Neural crest cell (in vitro differentiated cells): Measurements from ENCODE around the gene MTMR12. TPM values are rescaled to one million over a fixed set of nuclear protein-coding genes. Genes with fewer than 3 reads are reported as not detected.

Experiments
- DNase-seq: peaks from one replicate; pipeline ENCODE4 v3.0.0; 2021; ENCODE audit warnings: low read depth, mixed read lengths, low spot score
- H3K27ac Mint-ChIP-seq: one replicate; pipeline ENCODE4 v1.8.0; 2021; ENCODE audit warnings: mild to moderate bottlenecking, mixed read lengths; ENCODE audit not compliant: unreplicated experiment
- H3K27me3 Mint-ChIP-seq: 2 replicates; pipeline ENCODE4 v1.8.0; 2021; ENCODE audit warnings: low read depth, mild to moderate bottlenecking, mixed read lengths
- H3K36me3 Mint-ChIP-seq: 2 replicates; pipeline ENCODE4 v1.8.0; 2021; ENCODE audit warnings: low read depth, mild to moderate bottlenecking, mixed read lengths
- H3K4me1 Mint-ChIP-seq: 2 replicates; pipeline ENCODE4 v1.8.0; 2021; ENCODE audit warnings: mixed read lengths
- H3K4me3 Mint-ChIP-seq: one replicate; pipeline ENCODE4 v1.8.0; 2021; ENCODE audit warnings: mild to moderate bottlenecking, mixed read lengths
- H3K9me3 Mint-ChIP-seq: 2 replicates; pipeline ENCODE4 v1.8.0; 2021; ENCODE audit warnings: mixed read lengths
- CTCF ChIP-seq: fragments of 200-600 bp; sonication (generic); conservative IDR thresholded peaks from 2 replicates; pipeline ENCODE4 v1.5.0; 2021; ENCODE audit warnings: antibody characterized with exemption, mild to moderate bottlenecking
- total RNA-seq: library from RNA; stranded (reverse); gene quantifications from 2 replicates; pipeline ENCODE4 v1.2.1, GENCODE V29; 2021

MTMR12 gene
- total RNA-seq, 1 donor from 2014 or later = 28.1 TPM

- Mint-ChIP-seq H3K4me1 (peaks cover 19% of the 10 kb centered on the region), H3K27me3 (no peaks in the 10 kb centered on the region), H3K4me3 (no peak overlapping the region), H3K9me3 (peaks cover 17% of the 10 kb centered on the region), H3K27ac (peak overlapping the region; percentile 14), H3K36me3 (peaks cover 1% of the 10 kb centered on the region)
- no peak for TF ChIP-seq CTCF
- DNase-seq = no peak
Measured at GRCh38 chr5:32331217-32331934, 18.6 kb upstream of the MTMR12 start.

GRCh38 chr5:32330126-32330971 lies 17.6 kb upstream of the MTMR12 start:
- no peak for DNase-seq
- Mint-ChIP-seq H3K4me3 (no peak overlapping the region), H3K27ac (no peak overlapping the region), H3K4me1 (peaks cover 19% of the 10 kb centered on the region), H3K9me3 (peaks cover 9% of the 10 kb centered on the region), H3K27me3 (no peaks in the 10 kb centered on the region), H3K36me3 (no peaks in the 10 kb centered on the region)
- no peak for TF ChIP-seq CTCF

- H3K36me3 Mint-ChIP-seq = no peaks in the 10 kb centered on the region
- peaks cover 19% of the 10 kb centered on the region for H3K4me1 Mint-ChIP-seq
- H3K27ac Mint-ChIP-seq = no peak overlapping the region
- TF ChIP-seq CTCF = peak; percentile 68
- no peak overlapping the region for H3K4me3 Mint-ChIP-seq
- peaks cover 2% of the 10 kb centered on the region for H3K9me3 Mint-ChIP-seq
- H3K27me3 Mint-ChIP-seq = no peaks in the 10 kb centered on the region
- DNase-seq = peak; percentile 37
Measured at GRCh38 chr5:32329395-32329834, 16.7 kb upstream of the MTMR12 start.

- no peak for DNase-seq
- no peak for TF ChIP-seq CTCF
- Mint-ChIP-seq H3K36me3 (no peaks in the 10 kb centered on the region), H3K4me3 (no peak overlapping the region), H3K27me3 (no peaks in the 10 kb centered on the region), H3K4me1 (peaks cover 11% of the 10 kb centered on the region), H3K9me3 (peaks cover 5% of the 10 kb centered on the region), H3K27ac (peak overlapping the region; percentile 15)
Measured at GRCh38 chr5:32326216-32326772, 13.6 kb upstream of the MTMR12 start.

GRCh38 chr5:32325616-32326015 lies 12.9 kb upstream of the MTMR12 start:
- DNase-seq = no peak
- no peak overlapping the region for H3K4me3 Mint-ChIP-seq
- H3K4me1 Mint-ChIP-seq = peaks cover 4% of the 10 kb centered on the region
- no peaks in the 10 kb centered on the region for H3K36me3 Mint-ChIP-seq
- peaks cover 5% of the 10 kb centered on the region for H3K9me3 Mint-ChIP-seq
- TF ChIP-seq CTCF = no peak
- no peak overlapping the region for H3K27ac Mint-ChIP-seq
- H3K27me3 Mint-ChIP-seq = no peaks in the 10 kb centered on the region
